ENCODE measurements around the gene PIGR. TPM values are rescaled to one million over a fixed set of nuclear protein-coding genes. Genes with fewer than 3 reads are reported as not detected.

The PIGR gene
- total RNA-seq, 1 donor from 2014 or later = not detected

- intact Hi-C loops (cut with micrococcal nuclease) = no loop called here
Observed at GRCh38 chr1:206895837-206896242, 50.4 kb downstream of the PIGR start.

- intact Hi-C loops (cut with micrococcal nuclease) = no loop called here
Observed at GRCh38 chr1:206895325-206895724, 50.9 kb downstream of the PIGR start.

- intact Hi-C loops (cut with micrococcal nuclease) = no loop called here
Observed at GRCh38 chr1:206893380-206893779, 52.9 kb downstream of the PIGR start.

GRCh38 chr1:206892351-206892984 is 53.8 kb downstream of the PIGR start:
- intact Hi-C loops (cut with micrococcal nuclease) = no loop called here

GRCh38 chr1:206891412-206891811 is 54.9 kb downstream of the PIGR start:
- intact Hi-C loops (cut with micrococcal nuclease) = no loop called here

GRCh38 chr1:206890125-206891060 is 55.9 kb downstream of the PIGR start:
- intact Hi-C loops (cut with micrococcal nuclease) = no loop called here

GRCh38 chr1:206887701-206888100 is 58.6 kb downstream of the PIGR start:
- intact Hi-C loops (cut with micrococcal nuclease) = no loop called here

GRCh38 chr1:206886831-206887230 is 59.4 kb downstream of the PIGR start:
- intact Hi-C loops (cut with micrococcal nuclease) = no loop called here

GRCh38 chr1:206885341-206886060 is 60.8 kb downstream of the PIGR start:
- intact Hi-C loops (cut with micrococcal nuclease) = no loop called here

- intact Hi-C loops (cut with micrococcal nuclease) = no loop called here
Observed at GRCh38 chr1:206883876-206884275, 62.4 kb downstream of the PIGR start.

- intact Hi-C loops (cut with micrococcal nuclease) = no loop called here
Observed at GRCh38 chr1:206883160-206883559, 63.1 kb downstream of the PIGR start.

GRCh38 chr1:206882555-206882954 is 63.7 kb downstream of the PIGR start:
- intact Hi-C loops (cut with micrococcal nuclease) = no loop called here

GRCh38 chr1:206880314-206880713 is 66.0 kb downstream of the PIGR start:
- intact Hi-C loops (cut with micrococcal nuclease) = no loop called here

Other genes with a start within 250 kb of the PIGR start
- 0.95 TPM in 1 of 2 replicates, not detected in the other for gene IL19, start 175.7 kb downstream of the PIGR start, total RNA-seq
- gene IL10, start 174.0 kb downstream of the PIGR start, total RNA-seq = 1.00 and 2.6 TPM in 2 replicates
- not detected in 2 replicates for gene IL20, start 80.8 kb downstream of the PIGR start, total RNA-seq
- gene IL24, start 49.0 kb downstream of the PIGR start, total RNA-seq = 0.32 and 0.77 TPM in 2 replicates
- 75.8 and 77.6 TPM in 2 replicates for gene FCMR, start 24.5 kb downstream of the PIGR start, total RNA-seq
- 0.07 TPM in 2 replicates for gene FCAMR, start 24.0 kb upstream of the PIGR start, total RNA-seq
- gene C1orf116, start 86.3 kb upstream of the PIGR start, total RNA-seq = not detected in 2 replicates
- 7.4 and 7.5 TPM in 2 replicates for gene YOD1, start 104.7 kb upstream of the PIGR start, total RNA-seq
- 1.2 and 1.6 TPM in 2 replicates for gene PFKFB2, start 106.8 kb upstream of the PIGR start, total RNA-seq
- gene C4BPB, start 142.4 kb upstream of the PIGR start, total RNA-seq = 0.57 and 1.1 TPM in 2 replicates
- gene C4BPA, start 157.8 kb upstream of the PIGR start, total RNA-seq = not detected in 2 replicates

All from T-helper 2 cell treated with Interferon-gamma antibody and Interleukin-4, amounts not matched to agents 100 ng/mL and 5 ng/mL, for 36 hours (primary cell).